Measurements from ENCODE around the gene OR2J3.

- TF ChIP-seq, protein P1, sequence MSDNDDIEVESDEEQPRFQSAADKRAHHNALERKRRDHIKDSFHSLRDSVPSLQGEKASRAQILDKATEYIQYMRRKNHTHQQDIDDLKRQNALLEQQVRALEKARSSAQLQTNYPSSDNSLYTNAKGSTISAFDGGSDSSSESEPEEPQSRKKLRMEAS (IDR thresholded peaks at IDR 0.05) = no peak
- TF ChIP-seq, protein P2, sequence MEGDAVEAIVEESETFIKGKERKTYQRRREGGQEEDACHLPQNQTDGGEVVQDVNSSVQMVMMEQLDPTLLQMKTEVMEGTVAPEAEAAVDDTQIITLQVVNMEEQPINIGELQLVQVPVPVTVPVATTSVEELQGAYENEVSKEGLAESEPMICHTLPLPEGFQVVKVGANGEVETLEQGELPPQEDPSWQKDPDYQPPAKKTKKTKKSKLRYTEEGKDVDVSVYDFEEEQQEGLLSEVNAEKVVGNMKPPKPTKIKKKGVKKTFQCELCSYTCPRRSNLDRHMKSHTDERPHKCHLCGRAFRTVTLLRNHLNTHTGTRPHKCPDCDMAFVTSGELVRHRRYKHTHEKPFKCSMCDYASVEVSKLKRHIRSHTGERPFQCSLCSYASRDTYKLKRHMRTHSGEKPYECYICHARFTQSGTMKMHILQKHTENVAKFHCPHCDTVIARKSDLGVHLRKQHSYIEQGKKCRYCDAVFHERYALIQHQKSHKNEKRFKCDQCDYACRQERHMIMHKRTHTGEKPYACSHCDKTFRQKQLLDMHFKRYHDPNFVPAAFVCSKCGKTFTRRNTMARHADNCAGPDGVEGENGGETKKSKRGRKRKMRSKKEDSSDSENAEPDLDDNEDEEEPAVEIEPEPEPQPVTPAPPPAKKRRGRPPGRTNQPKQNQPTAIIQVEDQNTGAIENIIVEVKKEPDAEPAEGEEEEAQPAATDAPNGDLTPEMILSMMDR (IDR thresholded peaks at IDR 0.05 in 2 of 3, conservative IDR thresholded peaks at IDR 0.05 in 1 of 3; ENCODE audit: borderline replicate concordance in 1 of 3, insufficient read depth in 1 of 3, low read depth in 2 of 3, low read length in 2 of 3) = no peak
- TF ChIP-seq RAD21 (IDR thresholded peaks at IDR 0.05; ENCODE audit: low read depth) (no peak), TCF7L2 (IDR thresholded peaks at IDR 0.05; ENCODE audit: borderline replicate concordance, extremely low read depth, insufficient read depth, insufficient read length) (no peak), ZNF274 (IDR thresholded peaks at IDR 0.05; ENCODE audit: low read depth, low read length) (no peak), EGR1 (IDR thresholded peaks at IDR 0.05; ENCODE audit: low read depth) (no peak), SP1 (IDR thresholded peaks at IDR 0.05; ENCODE audit: low read depth) (no peak), EZH2 (IDR thresholded peaks at IDR 0.05) (no peak), POLR2A (IDR thresholded peaks at IDR 0.05; ENCODE audit: borderline replicate concordance, extremely low read depth, insufficient read depth, insufficient read length) (no peak), EZH2phosphoT487 (IDR thresholded peaks at IDR 0.05; ENCODE audit: borderline replicate concordance) (no peak)
- TF ChIP-seq, protein P3, sequence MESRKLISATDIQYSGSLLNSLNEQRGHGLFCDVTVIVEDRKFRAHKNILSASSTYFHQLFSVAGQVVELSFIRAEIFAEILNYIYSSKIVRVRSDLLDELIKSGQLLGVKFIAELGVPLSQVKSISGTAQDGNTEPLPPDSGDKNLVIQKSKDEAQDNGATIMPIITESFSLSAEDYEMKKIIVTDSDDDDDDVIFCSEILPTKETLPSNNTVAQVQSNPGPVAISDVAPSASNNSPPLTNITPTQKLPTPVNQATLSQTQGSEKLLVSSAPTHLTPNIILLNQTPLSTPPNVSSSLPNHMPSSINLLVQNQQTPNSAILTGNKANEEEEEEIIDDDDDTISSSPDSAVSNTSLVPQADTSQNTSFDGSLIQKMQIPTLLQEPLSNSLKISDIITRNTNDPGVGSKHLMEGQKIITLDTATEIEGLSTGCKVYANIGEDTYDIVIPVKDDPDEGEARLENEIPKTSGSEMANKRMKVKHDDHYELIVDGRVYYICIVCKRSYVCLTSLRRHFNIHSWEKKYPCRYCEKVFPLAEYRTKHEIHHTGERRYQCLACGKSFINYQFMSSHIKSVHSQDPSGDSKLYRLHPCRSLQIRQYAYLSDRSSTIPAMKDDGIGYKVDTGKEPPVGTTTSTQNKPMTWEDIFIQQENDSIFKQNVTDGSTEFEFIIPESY (IDR thresholded peaks at IDR 0.05; ENCODE audit: extremely low read depth, insufficient replicate concordance, low read length) = no peak
Observed at GRCh38 chr6:29137724-29138123, 29.9 kb downstream of the OR2J3 start.

Data from HCT116 (cell line).